GM18505 (cell line): ENCODE results near the gene OR2B6.

Experiments used
- ATAC-seq: cut with Tn5 transposase; IDR thresholded peaks from one replicate; pipeline ENCODE4 v1.9.1; 2021; ENCODE audit not compliant: unreplicated experiment
- POLR2A ChIP-seq: IDR thresholded peaks from 4 replicates; pipeline ENCODE4 v1.6.1; 2011; ENCODE audit warnings: borderline replicate concordance; ENCODE audit not compliant: insufficient read depth, insufficient read length; ENCODE audit errors: extremely low read depth

Gene OR2B6

DNA sequence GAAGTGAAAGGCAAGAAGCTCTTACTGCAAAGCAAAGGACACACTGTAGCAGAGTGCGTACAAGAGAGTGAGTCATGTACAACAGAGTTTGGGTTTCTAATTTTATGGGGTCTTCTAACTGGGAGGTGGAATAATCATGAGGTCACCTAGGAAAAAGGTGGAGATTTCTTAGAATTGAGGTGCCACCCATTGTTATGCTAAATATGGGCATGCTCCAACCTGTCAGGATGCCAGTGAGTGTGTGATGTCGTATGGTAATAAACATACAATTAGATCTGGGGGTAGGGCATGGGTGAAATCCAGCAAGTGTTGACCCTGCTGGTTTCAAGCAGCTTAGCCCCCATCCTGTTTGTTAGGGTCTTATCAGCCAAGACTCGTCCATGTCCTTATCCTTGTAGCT is 46.6 kb downstream of the OR2B6 start:
- TF ChIP-seq POLR2A = no peak
- ATAC-seq = no peak

- TF ChIP-seq POLR2A = no peak
- ATAC-seq = no peak
Observed at GRCh38 chr6:28004350-28005151, 47.5 kb downstream of the OR2B6 start.

- no peak for TF ChIP-seq POLR2A
- no peak for ATAC-seq
Observed at GRCh38 chr6:28005152-28005890, 48.3 kb downstream of the OR2B6 start.

GRCh38 chr6:28005975-28006374 is 48.9 kb downstream of the OR2B6 start:
- no peak for ATAC-seq
- no peak for TF ChIP-seq POLR2A
